SHP77 treated with DMSO at 0.1 percent for 48 hours (cell line): ENCODE results near the gene PPP1R13B.

Source experiments
- DNase-seq: peaks from one replicate; lab custom pipeline; 2025; lab: John Stamatoyannopoulos, UW

The PPP1R13B gene

GRCh38 chr14:103881268-103882201 lies 34.2 kb upstream of the PPP1R13B start:
- DNase-seq = no peak

- DNase-seq = no peak
These were observed 33.2 kb upstream of the PPP1R13B start for GRCh38 chr14:103880348-103881267.

- DNase-seq = no peak
These were observed 32.4 kb upstream of the PPP1R13B start for GRCh38 chr14:103879570-103880347.

GRCh38 chr14:103879118-103879569 lies 31.8 kb upstream of the PPP1R13B start:
- DNase-seq = no peak

- DNase-seq = no peak
These were observed 30.8 kb upstream of the PPP1R13B start for GRCh38 chr14:103878180-103878579.

GRCh38 chr14:103875010-103875409 lies 27.6 kb upstream of the PPP1R13B start:
- DNase-seq = no peak

- DNase-seq = no peak
These were observed 25.2 kb upstream of the PPP1R13B start for GRCh38 chr14:103872481-103873113.

GRCh38 chr14:103871596-103872480 lies 24.5 kb upstream of the PPP1R13B start:
- no peak for DNase-seq

GRCh38 chr14:103870891-103871595 lies 23.7 kb upstream of the PPP1R13B start:
- DNase-seq = no peak

- no peak for DNase-seq
These were observed 22.9 kb upstream of the PPP1R13B start for GRCh38 chr14:103870144-103870876.

GRCh38 chr14:103869406-103870143 lies 22.2 kb upstream of the PPP1R13B start:
- DNase-seq = no peak

GRCh38 chr14:103868242-103868897 lies 21.0 kb upstream of the PPP1R13B start:
- no peak for DNase-seq

GRCh38 chr14:103867523-103867953 lies 20.2 kb upstream of the PPP1R13B start:
- no peak for DNase-seq

- no peak for DNase-seq
These were observed 19.6 kb upstream of the PPP1R13B start for GRCh38 chr14:103867020-103867419.

- DNase-seq = no peak
These were observed 15.9 kb upstream of the PPP1R13B start for GRCh38 chr14:103863245-103863644.

- DNase-seq = peak; percentile 41
These were observed 15.0 kb upstream of the PPP1R13B start for GRCh38 chr14:103862393-103862782.
